ENCODE data around the gene EHMT1. TPM values are rescaled to one million over a fixed set of nuclear protein-coding genes. Genes with fewer than 3 reads are reported as not detected.
A peak's percentile ranks its signal among the peaks of the same experiment; 100 is the strongest.

EHMT1 gene
- total RNA-seq, 1 donor from 2014 or later = 162 TPM

GRCh38 chr9:137583347-137583746 lies 35.5 kb upstream of the EHMT1 start:
- peaks cover 2% of the 10 kb centered on the region for H3K27me3 Mint-ChIP-seq (ENCODE audit: unreplicated experiment)
- peak overlapping the region; percentile 22 for H3K27ac Mint-ChIP-seq (ENCODE audit: unreplicated experiment)
- no peak for DNase-seq
- H3K9me3 Mint-ChIP-seq (ENCODE audit: unreplicated experiment) = peaks cover 1% of the 10 kb centered on the region
- H3K36me3 Mint-ChIP-seq (ENCODE audit: unreplicated experiment) = no peaks in the 10 kb centered on the region
- TF ChIP-seq CTCF (IDR thresholded peaks at IDR 0.05; ENCODE audit: partially characterized antibody, unreplicated experiment) = no peak
- peaks cover 3% of the 10 kb centered on the region for H3K4me1 Mint-ChIP-seq (ENCODE audit: low read depth, unreplicated experiment)
- H3K4me3 Mint-ChIP-seq (ENCODE audit: unreplicated experiment) = no peak overlapping the region

DNA sequence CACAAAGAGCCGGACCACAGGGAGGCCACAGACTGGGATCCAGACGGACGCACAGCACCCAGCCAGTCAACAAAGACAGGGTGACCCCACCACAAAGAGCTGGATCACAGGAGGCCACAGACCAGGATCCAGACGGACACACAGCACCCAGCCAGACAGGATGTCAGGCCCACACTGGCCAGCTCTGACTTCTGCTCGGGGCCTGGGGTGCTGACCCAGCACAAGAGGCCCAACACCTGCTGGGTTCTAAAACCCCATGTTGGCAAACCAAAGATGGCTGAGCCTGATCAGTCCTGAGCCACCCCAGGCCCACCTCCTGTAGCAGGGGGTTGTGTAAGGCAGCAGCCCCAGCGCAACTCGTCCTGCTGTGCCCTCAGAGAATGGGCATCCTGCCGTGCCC lies 34.8 kb upstream of the EHMT1 start:
- H3K9me3 Mint-ChIP-seq (ENCODE audit: unreplicated experiment) = peaks cover 1% of the 10 kb centered on the region
- no peak for DNase-seq
- no peaks in the 10 kb centered on the region for H3K36me3 Mint-ChIP-seq (ENCODE audit: unreplicated experiment)
- no peak for TF ChIP-seq CTCF (IDR thresholded peaks at IDR 0.05; ENCODE audit: partially characterized antibody, unreplicated experiment)
- H3K27ac Mint-ChIP-seq (ENCODE audit: unreplicated experiment) = no peak overlapping the region
- H3K27me3 Mint-ChIP-seq (ENCODE audit: unreplicated experiment) = peaks cover 2% of the 10 kb centered on the region
- peaks cover 3% of the 10 kb centered on the region for H3K4me1 Mint-ChIP-seq (ENCODE audit: low read depth, unreplicated experiment)
- H3K4me3 Mint-ChIP-seq (ENCODE audit: unreplicated experiment) = no peak overlapping the region

DNA sequence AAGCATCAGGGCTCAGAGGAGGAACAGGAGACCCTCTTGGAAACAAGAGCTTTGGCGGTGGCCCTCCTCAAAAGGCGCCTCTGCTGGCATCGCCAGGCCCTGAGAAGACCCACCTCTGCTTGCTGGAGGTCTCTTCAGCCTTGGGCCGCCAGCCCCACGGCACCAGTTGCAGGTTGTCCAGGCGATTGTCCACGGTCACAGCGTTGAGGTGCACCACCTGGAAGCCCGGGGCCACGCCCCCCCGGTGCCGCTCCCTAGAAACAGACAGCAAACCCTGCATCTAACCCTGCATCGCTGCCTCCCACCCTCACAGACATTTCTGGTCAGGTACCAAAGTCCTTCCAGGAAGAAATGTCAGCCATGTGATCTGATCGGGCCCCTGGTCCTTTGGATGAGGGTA lies 32.0 kb upstream of the EHMT1 start:
- no peak for TF ChIP-seq CTCF (IDR thresholded peaks at IDR 0.05; ENCODE audit: partially characterized antibody, unreplicated experiment)
- no peaks in the 10 kb centered on the region for H3K4me1 Mint-ChIP-seq (ENCODE audit: low read depth, unreplicated experiment)
- H3K9me3 Mint-ChIP-seq (ENCODE audit: unreplicated experiment) = peaks cover 4% of the 10 kb centered on the region
- peaks cover 3% of the 10 kb centered on the region for H3K27me3 Mint-ChIP-seq (ENCODE audit: unreplicated experiment)
- no peak overlapping the region for H3K27ac Mint-ChIP-seq (ENCODE audit: unreplicated experiment)
- DNase-seq = no peak
- H3K36me3 Mint-ChIP-seq (ENCODE audit: unreplicated experiment) = no peaks in the 10 kb centered on the region
- no peak overlapping the region for H3K4me3 Mint-ChIP-seq (ENCODE audit: unreplicated experiment)

- H3K27me3 Mint-ChIP-seq (ENCODE audit: unreplicated experiment) = peaks cover 3% of the 10 kb centered on the region
- peak overlapping the region; percentile 87 for H3K4me3 Mint-ChIP-seq (ENCODE audit: unreplicated experiment)
- no peak overlapping the region for H3K27ac Mint-ChIP-seq (ENCODE audit: unreplicated experiment)
Measured at GRCh38 chr9:137588311-137588710, 30.5 kb upstream of the EHMT1 start.

DNA sequence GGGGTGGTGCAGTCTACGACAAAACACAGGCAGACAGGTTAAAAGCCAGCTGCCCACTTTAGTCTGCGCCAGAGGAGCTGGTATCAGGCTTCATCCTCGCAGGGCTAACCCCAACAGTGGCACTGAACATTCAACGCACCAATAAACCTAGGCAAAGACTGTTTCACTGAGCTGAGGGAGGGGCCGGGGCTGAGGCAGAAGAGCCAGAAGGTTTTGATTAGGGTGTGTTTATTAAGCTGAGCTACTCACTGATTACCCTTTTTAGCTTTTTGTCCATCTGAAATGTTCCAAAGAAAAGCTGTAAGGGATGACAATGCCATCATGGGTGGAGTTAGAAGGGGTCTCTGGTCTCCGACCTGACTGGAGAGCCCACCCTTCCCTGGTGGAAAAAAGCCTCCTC lies 29.9 kb upstream of the EHMT1 start:
- Mint-ChIP-seq H3K27ac (ENCODE audit: unreplicated experiment) (no peak overlapping the region), H3K4me3 (ENCODE audit: unreplicated experiment) (peak overlapping the region; percentile 87), H3K9me3 (ENCODE audit: unreplicated experiment) (peaks cover 7% of the 10 kb centered on the region), H3K4me1 (ENCODE audit: low read depth, unreplicated experiment) (peaks cover 3% of the 10 kb centered on the region), H3K27me3 (ENCODE audit: unreplicated experiment) (peaks cover 3% of the 10 kb centered on the region), H3K36me3 (ENCODE audit: unreplicated experiment) (no peaks in the 10 kb centered on the region)
- TF ChIP-seq CTCF (IDR thresholded peaks at IDR 0.05; ENCODE audit: partially characterized antibody, unreplicated experiment) = no peak
- DNase-seq = no peak

More at GRCh38 chr9:137588311-137588710, 30.5 kb upstream of the EHMT1 start:
- no peak for TF ChIP-seq CTCF (IDR thresholded peaks at IDR 0.05; ENCODE audit: partially characterized antibody, unreplicated experiment)
- no peak for DNase-seq
- peaks cover 4% of the 10 kb centered on the region for H3K9me3 Mint-ChIP-seq (ENCODE audit: unreplicated experiment)
- H3K36me3 Mint-ChIP-seq (ENCODE audit: unreplicated experiment) = no peaks in the 10 kb centered on the region
- no peaks in the 10 kb centered on the region for H3K4me1 Mint-ChIP-seq (ENCODE audit: low read depth, unreplicated experiment)
